Lower leg skin (tissue), 4 donors: Measurements from ENCODE around the gene MEP1B. TPM values are rescaled to one million over a fixed set of nuclear protein-coding genes. Genes with fewer than 3 reads are reported as not detected.

Experiments used
- DNase-seq, 2 donors: peaks; one replicate each; pipeline ENCODE4 v3.0.0-alpha.2; 2019; ENCODE audit warnings: low spot score in 2 of 2
- H3K4me3 ChIP-seq: fragments of 200-600 bp; sonication (generic); 2 replicates; pipeline ENCODE4 v1.5.1; 2017; ENCODE audit warnings: mild to moderate bottlenecking, low read depth; ENCODE audit not compliant: poor library complexity, severe bottlenecking
- CTCF ChIP-seq, 3 donors: fragments of 450-650 bp; IDR thresholded peaks; one replicate each; pipeline ENCODE4 v1.5.1; 2016; ENCODE audit warnings: antibody characterized with exemption in 3 of 3, mild to moderate bottlenecking in 3 of 3, moderate library complexity in 2 of 3
- POLR2A ChIP-seq, 2 donors: fragments of 450-650 bp; IDR thresholded peaks; one replicate each; pipeline ENCODE4 v1.6.1; 2016 to 2017; ENCODE audit warnings: antibody characterized with exemption in 2 of 2, mild to moderate bottlenecking in 1 of 2, moderate library complexity in 1 of 2
- WGBS, 2 donors: methylation state at CpG; one replicate each; pipeline ENCODE4 v1.1.5; 2018; 5-methylcytosine and 5-hydroxymethylcytosine counted together
- intact Hi-C: fragments of 100-400 bp; cut with DNase I; formaldehyde crosslinking; loops from one replicate; pipeline ENCODE4 v1.15.0; 2023; ENCODE audit warnings: low total_unique reads
- total RNA-seq, 4 donors: library from RNA; depleted of rRNA; stranded (reverse); fragments of >200 nt; gene quantifications; one replicate each; pipeline ENCODE4 v1.1.0, GENCODE V29; 2016

The MEP1B gene
- total RNA-seq, 4 donors from 2014 or later: not detected

- 71 to 74% methylated on average over 8 of the region's 8 CpGs for WGBS, 2 donors
- no peak for TF ChIP-seq POLR2A (IDR thresholded peaks at IDR 0.05)
- no peak for TF ChIP-seq CTCF (IDR thresholded peaks at IDR 0.05)
- H3K4me3 ChIP-seq: no peak overlapping the region
- intact Hi-C loops: no loop called here
- no peak for DNase-seq
Measured at GRCh38 chr18:32252141-32252860, 62.5 kb downstream of the MEP1B start.

DNA sequence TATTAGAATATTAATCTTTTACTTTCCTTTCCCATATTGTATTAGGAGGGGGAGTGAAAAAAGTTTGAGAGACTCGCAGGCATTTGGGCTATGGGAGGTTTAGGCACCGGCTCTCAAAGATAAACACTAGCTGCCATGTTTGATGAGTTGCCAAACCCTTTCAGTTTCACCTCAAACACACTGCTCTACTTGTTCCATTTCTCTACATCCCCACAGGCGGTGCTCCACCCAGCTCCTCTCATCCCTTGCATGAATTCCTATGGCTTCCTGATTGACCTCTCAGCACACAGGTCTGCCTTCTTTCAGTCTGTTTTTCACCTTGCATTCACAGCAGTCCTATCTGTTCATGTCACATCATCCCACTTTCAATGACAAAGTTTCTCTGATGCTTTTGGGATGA is 65.7 kb downstream of the MEP1B start:
- H3K4me3 ChIP-seq: no peak overlapping the region
- WGBS, 2 donors: 64 to 77% methylated on average over 3 of the region's 3 CpGs
- intact Hi-C loops: no loop called here
- DNase-seq: no peak
- TF ChIP-seq POLR2A (IDR thresholded peaks at IDR 0.05): no peak
- TF ChIP-seq CTCF (IDR thresholded peaks at IDR 0.05): no peak

DNA sequence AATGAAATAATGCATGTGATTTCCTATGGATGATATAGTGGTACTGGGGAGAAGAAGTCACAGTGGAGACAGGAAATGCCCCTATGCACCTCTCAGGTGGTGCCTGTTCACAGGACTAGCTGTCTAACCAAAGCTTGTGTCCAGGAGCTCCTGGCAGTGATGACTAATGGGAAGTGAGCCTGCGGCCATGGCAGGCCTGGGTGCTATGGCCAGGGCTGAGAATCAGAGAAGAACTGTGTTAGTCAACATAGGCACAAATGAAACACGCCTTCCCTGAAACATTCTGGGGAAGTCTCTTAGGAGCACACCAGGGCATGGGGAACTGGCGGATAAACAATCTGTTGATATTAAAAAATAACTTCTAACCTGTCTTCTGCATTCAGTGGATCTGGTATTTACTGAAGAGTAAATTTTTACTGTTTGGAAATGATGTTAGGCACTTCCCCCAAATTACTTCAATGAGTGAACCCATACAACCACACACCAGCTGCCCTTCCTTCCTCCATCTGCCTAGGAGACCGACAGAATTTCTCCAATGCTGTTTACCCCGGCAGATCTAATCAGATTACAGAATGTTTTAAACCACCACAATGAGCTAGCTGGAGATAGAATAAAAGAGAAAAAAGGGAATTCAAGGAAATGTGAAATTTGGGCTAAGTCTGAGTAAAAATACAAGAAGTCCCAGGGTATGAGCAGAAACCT is 67.4 kb downstream of the MEP1B start:
- WGBS, 2 donors: 81 to 88% methylated on average over 5 of the region's 5 CpGs
- no peak overlapping the region for H3K4me3 ChIP-seq
- intact Hi-C loops: no loop called here
- no peak for TF ChIP-seq CTCF (IDR thresholded peaks at IDR 0.05)
- TF ChIP-seq POLR2A (IDR thresholded peaks at IDR 0.05): no peak
- DNase-seq: no peak

- no peak for TF ChIP-seq POLR2A (IDR thresholded peaks at IDR 0.05)
- TF ChIP-seq CTCF (IDR thresholded peaks at IDR 0.05): no peak
- intact Hi-C loops: no loop called here
- 86 to 89% methylated on average over 2 of the region's 2 CpGs for WGBS, 2 donors
Measured at GRCh38 chr18:32258148-32258547, 68.3 kb downstream of the MEP1B start.

DNA sequence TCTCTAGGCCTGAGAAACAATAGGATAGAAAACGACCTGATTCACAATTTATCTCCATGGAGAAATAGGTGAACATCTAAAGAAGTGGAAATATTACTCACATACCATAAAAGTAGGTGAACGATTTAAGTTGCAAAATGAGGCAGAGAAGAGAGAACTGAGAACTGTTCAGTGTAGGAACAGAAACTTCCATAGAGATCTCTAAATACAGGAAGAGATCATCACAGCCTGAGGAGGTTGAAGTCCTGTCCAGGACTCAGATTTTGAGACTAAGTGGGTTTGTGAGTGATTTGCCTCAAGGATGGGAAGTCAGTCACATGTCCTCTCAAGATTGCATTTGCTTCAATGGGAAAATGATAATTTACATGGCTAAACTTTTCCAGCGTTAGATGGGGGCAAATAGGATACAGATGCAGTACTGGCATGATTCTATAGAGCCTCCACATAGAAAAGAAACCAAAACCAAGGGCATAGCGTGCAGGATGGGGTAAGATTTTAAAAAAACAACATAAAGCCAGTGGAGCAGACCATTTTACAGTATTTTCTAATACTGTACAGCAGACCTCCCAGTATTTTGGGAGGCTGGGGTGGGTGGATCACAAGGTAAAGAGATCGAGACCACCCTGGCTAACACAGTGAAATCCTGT is 68.8 kb downstream of the MEP1B start:
- TF ChIP-seq CTCF (IDR thresholded peaks at IDR 0.05): no peak
- TF ChIP-seq POLR2A (IDR thresholded peaks at IDR 0.05): no peak
- no peak overlapping the region for H3K4me3 ChIP-seq
- DNase-seq: no peak
- 66 to 68% methylated on average over 5 of the region's 5 CpGs for WGBS, 2 donors
- intact Hi-C loops: no loop called here

More at GRCh38 chr18:32258148-32258547, 68.3 kb downstream of the MEP1B start:
- H3K4me3 ChIP-seq: no peak overlapping the region
- no peak for DNase-seq
